ENCODE data around the gene ZBTB39. TPM values are rescaled to one million over a fixed set of nuclear protein-coding genes. Genes with fewer than 3 reads are reported as not detected.

Gene ZBTB39
- polyA plus RNA-seq, 1 donor from 2014 or later = 6.4 TPM

DNA sequence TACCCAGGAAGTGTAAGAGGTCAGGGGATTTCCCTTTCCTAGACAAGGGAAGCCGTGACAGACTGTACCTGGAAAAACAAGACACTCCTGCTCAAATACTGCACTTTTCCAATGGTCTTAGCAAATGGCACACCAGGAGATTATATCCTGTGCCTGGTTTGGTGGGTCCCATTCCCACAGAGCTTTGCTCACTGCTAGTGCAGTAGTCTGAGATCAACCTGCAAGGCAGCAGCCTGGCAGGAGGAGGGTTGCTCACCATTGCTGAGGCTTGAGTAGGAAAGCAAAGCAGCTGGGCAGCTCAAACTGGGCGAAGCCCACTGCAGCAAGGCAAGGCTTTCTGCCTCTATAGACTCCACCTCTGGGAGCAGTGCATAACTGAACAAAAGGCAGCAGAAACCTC lies 47.9 kb downstream of the ZBTB39 start:
- H2AFZ ChIP-seq (ENCODE audit: low read depth, low read length) = no peak overlapping the region
- no peak overlapping the region for H3K9ac ChIP-seq (ENCODE audit: low read length)
- H3F3A ChIP-seq (ENCODE audit: insufficient read depth, low read length, poor library complexity, severe bottlenecking) = no peaks in the 10 kb centered on the region
- H3K9me2 ChIP-seq (ENCODE audit: insufficient read depth, low read length) = no peaks in the 10 kb centered on the region
- H3K4me2 ChIP-seq (ENCODE audit: low read length) = no peak overlapping the region
- no peaks in the 10 kb centered on the region for H3K79me2 ChIP-seq (replicated peaks; ENCODE audit: insufficient read depth, low read length)
- H3K4me3 ChIP-seq (ENCODE audit: low read length) = no peak overlapping the region
- no peaks in the 10 kb centered on the region for H4K20me1 ChIP-seq (ENCODE audit: insufficient read depth)
- TF ChIP-seq RAD21 (conservative IDR thresholded peaks at IDR 0.05) (no peak), TAF1 (IDR thresholded peaks at IDR 0.05; ENCODE audit: low read depth) (no peak), MXI1 (conservative IDR thresholded peaks at IDR 0.05; ENCODE audit: poor library complexity, severe bottlenecking) (no peak), EP300 (conservative IDR thresholded peaks at IDR 0.05; ENCODE audit: poor library complexity, severe bottlenecking) (no peak), POLR2AphosphoS5 (IDR thresholded peaks at IDR 0.05) (no peak), EZH2 (IDR thresholded peaks at IDR 0.05; ENCODE audit: borderline replicate concordance, insufficient read depth, low read length, poor library complexity, severe bottlenecking) (no peak)
- TF ChIP-seq, protein P1, sequence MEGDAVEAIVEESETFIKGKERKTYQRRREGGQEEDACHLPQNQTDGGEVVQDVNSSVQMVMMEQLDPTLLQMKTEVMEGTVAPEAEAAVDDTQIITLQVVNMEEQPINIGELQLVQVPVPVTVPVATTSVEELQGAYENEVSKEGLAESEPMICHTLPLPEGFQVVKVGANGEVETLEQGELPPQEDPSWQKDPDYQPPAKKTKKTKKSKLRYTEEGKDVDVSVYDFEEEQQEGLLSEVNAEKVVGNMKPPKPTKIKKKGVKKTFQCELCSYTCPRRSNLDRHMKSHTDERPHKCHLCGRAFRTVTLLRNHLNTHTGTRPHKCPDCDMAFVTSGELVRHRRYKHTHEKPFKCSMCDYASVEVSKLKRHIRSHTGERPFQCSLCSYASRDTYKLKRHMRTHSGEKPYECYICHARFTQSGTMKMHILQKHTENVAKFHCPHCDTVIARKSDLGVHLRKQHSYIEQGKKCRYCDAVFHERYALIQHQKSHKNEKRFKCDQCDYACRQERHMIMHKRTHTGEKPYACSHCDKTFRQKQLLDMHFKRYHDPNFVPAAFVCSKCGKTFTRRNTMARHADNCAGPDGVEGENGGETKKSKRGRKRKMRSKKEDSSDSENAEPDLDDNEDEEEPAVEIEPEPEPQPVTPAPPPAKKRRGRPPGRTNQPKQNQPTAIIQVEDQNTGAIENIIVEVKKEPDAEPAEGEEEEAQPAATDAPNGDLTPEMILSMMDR (IDR thresholded peaks at IDR 0.05; ENCODE audit: poor library complexity, severe bottlenecking) = no peak
- TF ChIP-seq, protein P2, sequence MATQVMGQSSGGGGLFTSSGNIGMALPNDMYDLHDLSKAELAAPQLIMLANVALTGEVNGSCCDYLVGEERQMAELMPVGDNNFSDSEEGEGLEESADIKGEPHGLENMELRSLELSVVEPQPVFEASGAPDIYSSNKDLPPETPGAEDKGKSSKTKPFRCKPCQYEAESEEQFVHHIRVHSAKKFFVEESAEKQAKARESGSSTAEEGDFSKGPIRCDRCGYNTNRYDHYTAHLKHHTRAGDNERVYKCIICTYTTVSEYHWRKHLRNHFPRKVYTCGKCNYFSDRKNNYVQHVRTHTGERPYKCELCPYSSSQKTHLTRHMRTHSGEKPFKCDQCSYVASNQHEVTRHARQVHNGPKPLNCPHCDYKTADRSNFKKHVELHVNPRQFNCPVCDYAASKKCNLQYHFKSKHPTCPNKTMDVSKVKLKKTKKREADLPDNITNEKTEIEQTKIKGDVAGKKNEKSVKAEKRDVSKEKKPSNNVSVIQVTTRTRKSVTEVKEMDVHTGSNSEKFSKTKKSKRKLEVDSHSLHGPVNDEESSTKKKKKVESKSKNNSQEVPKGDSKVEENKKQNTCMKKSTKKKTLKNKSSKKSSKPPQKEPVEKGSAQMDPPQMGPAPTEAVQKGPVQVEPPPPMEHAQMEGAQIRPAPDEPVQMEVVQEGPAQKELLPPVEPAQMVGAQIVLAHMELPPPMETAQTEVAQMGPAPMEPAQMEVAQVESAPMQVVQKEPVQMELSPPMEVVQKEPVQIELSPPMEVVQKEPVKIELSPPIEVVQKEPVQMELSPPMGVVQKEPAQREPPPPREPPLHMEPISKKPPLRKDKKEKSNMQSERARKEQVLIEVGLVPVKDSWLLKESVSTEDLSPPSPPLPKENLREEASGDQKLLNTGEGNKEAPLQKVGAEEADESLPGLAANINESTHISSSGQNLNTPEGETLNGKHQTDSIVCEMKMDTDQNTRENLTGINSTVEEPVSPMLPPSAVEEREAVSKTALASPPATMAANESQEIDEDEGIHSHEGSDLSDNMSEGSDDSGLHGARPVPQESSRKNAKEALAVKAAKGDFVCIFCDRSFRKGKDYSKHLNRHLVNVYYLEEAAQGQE (IDR thresholded peaks at IDR 0.05; ENCODE audit: borderline replicate concordance) = no peak
- no peaks in the 10 kb centered on the region for H3K36me3 ChIP-seq (ENCODE audit: insufficient read depth, low read length)
- H3K27me3 ChIP-seq (ENCODE audit: insufficient read depth, low read depth, low read length) = no peaks in the 10 kb centered on the region
- no peaks in the 10 kb centered on the region for H3K9me3 ChIP-seq (ENCODE audit: low read length)
- H3K27ac ChIP-seq (ENCODE audit: low read length) = no peak overlapping the region

DNA sequence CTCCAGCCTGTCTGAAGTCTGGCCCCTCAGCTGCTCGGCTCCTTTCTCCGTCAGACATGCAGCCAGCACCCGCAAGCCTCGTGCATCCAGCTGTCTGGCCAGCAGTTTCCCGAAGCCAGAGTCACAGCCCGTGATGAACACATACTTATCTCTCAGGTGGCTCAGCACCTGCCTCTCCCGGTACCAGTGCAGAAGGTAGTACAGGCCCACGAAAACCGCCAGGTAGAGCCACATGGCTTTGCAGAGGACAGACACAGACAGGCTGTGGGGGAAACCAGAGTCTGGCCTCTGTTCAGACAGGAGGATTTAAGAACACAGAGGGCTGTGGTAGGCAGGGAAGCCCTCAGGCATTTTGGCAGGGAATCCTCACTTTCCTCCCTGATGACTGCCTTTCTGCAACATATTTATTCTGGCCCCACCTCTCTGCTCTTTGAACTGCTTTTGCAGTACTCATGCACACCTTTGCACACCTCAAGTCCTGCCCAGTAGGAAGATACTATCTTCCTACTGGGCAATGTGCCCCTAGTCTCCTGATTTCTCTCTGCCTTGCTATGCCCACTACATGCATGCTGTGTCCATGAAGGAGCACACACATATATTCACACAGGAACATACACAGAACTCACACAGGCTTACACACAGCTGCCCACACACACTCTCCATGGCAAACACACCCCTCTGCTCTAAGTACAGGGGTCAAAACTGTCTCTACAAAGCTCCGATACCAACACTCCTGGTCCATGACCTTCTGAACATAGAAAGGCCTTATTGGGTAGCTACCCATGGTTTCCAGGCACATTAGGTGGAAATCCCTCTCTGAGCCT lies 48.9 kb downstream of the ZBTB39 start, which contains the start of gene RDH16:
Gene RDH16 (minus strand): TSS at position 380 of the 824 bp plus-strand sequence. CDS start 146 bp downstream, at position 234.
- H3K27me3 ChIP-seq (ENCODE audit: insufficient read depth, low read depth, low read length) = no peaks in the 10 kb centered on the region
- no peak within 1 kb of the TSS for H3K4me2 ChIP-seq (ENCODE audit: low read length)

More for the DNA sequence above, 48.9 kb downstream of the ZBTB39 start, which contains the start of gene RDH16:
- no peak within 1 kb of the TSS for H2AFZ ChIP-seq (ENCODE audit: low read depth, low read length)
- no peaks in the 10 kb centered on the region for H3K79me2 ChIP-seq (replicated peaks; ENCODE audit: insufficient read depth, low read length)
- TF ChIP-seq EP300 (conservative IDR thresholded peaks at IDR 0.05; ENCODE audit: poor library complexity, severe bottlenecking) = no peak
- TF ChIP-seq TAF1 (IDR thresholded peaks at IDR 0.05; ENCODE audit: low read depth) = no peak
- no peak for TF ChIP-seq EZH2 (IDR thresholded peaks at IDR 0.05; ENCODE audit: borderline replicate concordance, insufficient read depth, low read length, poor library complexity, severe bottlenecking)
- H3F3A ChIP-seq (ENCODE audit: insufficient read depth, low read length, poor library complexity, severe bottlenecking) = no peaks in the 10 kb centered on the region
- no peaks in the 10 kb centered on the region for H4K20me1 ChIP-seq (ENCODE audit: insufficient read depth)
- H3K9me3 ChIP-seq (ENCODE audit: low read length) = no peaks in the 10 kb centered on the region
- H3K27ac ChIP-seq (ENCODE audit: low read length) = no peak within 1 kb of the TSS
- H3K36me3 ChIP-seq (ENCODE audit: insufficient read depth, low read length) = no peaks in the 10 kb centered on the region
- no peaks in the 10 kb centered on the region for H3K9me2 ChIP-seq (ENCODE audit: insufficient read depth, low read length)
- H3K4me3 ChIP-seq (ENCODE audit: low read length) = no peak within 1 kb of the TSS
- no peak within 1 kb of the TSS for H3K9ac ChIP-seq (ENCODE audit: low read length)
